NCI-H1436 (cell line): ENCODE data around the gene NUDT10.
"Not testable (repeated sequence)": the region's sequence is repeated elsewhere in the genome, so short reads cannot be mapped to it uniquely, and the experiment has no call there.

ENCODE experiments used
- DNase-seq: peaks from one replicate; lab custom pipeline; 2025; lab: John Stamatoyannopoulos, UW

NUDT10 gene

GRCh38 chrX:51332188-51332942, at the start of gene NUDT10:
NUDT10 (plus strand) TSS chrX:51332822; CDS start chrX:51332966, 144 bp downstream.
- no peak for DNase-seq

DNA sequence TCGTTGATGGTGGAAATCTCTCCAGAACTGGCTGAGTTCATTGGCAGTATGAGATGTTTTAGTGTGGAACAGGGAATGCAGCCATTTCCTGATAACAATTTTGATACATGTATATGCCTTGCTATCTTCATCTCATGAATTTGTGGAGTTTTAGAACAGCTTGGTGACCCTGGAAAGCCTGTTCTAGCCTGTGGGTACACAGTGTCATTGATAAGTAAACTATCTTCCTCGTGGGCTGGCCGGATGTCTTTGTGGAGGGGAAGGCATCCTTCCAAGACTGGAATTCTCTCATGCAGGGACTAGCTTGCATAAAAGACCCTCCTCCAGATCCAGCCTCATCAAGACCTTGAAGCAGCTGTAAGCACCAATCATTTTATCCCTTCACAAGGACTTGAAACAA, 40.2 kb upstream of the NUDT10 start:
- DNase-seq: no peak

GRCh38 chrX:51296138-51296537, 36.5 kb upstream of the NUDT10 start:
- no peak for DNase-seq

- DNase-seq: no peak
These were observed 16.4 kb upstream of the NUDT10 start for GRCh38 chrX:51316271-51316670.

- DNase-seq: not testable (repeated sequence)
These were observed 542 bp downstream of the NUDT10 start for GRCh38 chrX:51332943-51333785.

DNA sequence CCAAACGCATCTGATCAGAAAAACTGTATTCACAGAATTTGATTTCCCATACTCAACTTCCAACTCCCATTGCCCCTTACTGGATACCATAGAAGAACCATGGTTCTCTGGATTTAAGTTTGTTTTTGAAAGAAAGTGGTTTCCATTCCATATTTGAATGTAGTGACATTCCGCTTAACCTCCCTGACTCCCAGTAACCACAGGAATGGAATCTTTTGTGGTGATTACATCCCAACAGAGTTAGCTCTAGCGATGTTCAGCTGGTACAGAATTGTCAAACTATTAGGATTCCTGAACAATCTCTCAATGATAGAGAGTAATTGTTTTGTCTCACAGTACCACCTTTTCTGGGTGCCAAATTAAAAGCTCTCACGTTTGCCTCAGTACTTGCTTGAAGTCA, 1.7 kb downstream of the NUDT10 start:
- DNase-seq: no peak

GRCh38 chrX:51336584-51336983, 4.0 kb downstream of the NUDT10 start:
- no peak for DNase-seq

DNA sequence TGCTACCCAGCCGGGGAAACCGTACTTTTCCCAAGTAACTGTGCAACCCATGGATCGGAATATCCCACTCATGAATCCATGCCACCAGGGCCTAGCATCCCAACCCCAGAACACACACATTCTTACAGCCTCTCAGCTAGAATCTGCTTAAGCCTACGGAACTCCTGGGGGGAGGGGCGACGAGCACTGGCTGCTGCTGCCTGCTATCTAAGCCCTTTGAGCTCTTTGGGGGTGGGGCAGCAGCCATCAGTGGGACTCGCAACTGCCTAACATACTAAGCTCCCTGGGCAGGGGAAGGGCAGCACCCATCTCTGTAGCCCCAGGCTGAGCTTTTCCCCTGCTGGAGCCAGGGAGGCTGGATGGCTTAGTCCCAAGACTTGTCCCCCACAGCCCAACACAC, 28.6 kb downstream of the NUDT10 start:
- DNase-seq: no peak

GRCh38 chrX:51376672-51377071, 44.0 kb downstream of the NUDT10 start:
- no peak for DNase-seq
